Stimulated activated CD4-positive, alpha-beta T cell treated with anti-CD3 and anti-CD28 coated beads, TNF-alpha, amount 100 ng/mL, for 1 hour (primary cell): Measurements from ENCODE around the gene MPZL1.
A peak's percentile ranks its signal among the peaks of the same experiment; 100 is the strongest.

ENCODE experiments used
- DNase-seq, 3 donors: peaks; one replicate each; pipeline ENCODE4 v3.0.0-alpha.2; 2020; ENCODE audit warnings: low read depth in 3 of 3, low spot score in 1 of 3

MPZL1 gene

DNA sequence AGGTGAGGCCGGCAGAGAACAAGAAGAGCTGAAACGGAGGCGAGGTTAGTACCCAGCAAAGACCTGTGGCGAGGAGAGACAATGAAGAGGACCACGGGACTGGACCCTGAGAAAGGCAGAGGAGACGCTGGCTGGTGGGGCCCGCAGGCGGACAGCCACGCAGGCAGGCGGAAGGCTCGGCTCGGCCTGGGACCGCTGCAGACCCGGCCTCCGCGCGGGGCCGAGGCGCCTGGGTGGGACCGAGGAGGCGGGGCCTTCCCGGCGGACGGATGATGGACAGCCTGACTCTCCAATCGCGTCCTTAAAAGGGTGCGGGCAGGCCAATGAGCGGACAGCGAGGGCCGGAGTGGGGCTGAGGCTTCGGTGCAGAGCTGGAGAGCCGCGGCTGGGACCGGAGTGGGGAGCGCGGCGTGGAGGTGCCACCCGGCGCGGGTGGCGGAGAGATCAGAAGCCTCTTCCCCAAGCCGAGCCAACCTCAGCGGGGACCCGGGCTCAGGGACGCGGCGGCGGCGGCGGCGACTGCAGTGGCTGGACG lies at the start of gene MPZL1:
Gene MPZL1 (plus strand): TSS at position 366 of the 535 bp plus-strand sequence. CDS start 170 bp downstream, outside the sequence.
- peak; percentile 82 to 94 (median 85) for DNase-seq

DNA sequence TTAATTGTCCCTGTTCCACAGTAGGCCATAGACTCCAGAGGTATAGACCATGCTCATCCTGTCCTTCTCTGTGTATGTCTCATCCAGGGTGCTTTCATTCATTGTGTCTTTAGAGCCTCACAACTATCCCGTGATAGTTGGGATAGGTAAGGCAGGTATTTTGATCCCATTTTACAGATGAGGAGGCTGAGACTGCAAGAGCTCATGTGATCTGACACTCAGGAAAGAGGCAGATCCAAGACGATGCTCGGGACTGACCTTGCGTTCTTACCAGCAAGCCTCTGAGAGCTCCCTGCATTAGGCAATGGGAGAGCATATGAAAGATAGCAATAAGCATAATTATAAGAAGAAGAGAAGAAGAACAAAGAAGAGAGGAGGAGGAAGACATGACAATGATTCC lies 49.0 kb upstream of the MPZL1 start:
- DNase-seq, result no peak

DNA sequence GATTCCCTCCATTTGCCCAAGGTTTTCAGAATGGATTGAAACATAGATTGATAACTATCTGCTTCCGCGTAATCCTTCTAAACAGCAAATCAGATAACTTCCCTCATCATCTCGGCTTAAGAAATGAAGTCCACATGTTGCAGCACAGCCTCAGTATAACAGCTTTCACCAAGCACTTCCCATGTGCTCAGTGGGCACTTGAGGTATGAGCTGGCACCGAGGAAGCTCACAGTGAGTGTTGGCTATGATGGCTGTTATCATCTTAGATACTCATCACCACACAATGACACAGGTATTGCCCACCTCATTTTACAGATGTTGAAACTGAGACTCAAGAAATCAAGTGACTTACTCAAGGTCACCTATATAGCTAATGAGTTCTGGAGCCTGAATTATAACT lies 48.5 kb upstream of the MPZL1 start:
- no peak for DNase-seq

DNA sequence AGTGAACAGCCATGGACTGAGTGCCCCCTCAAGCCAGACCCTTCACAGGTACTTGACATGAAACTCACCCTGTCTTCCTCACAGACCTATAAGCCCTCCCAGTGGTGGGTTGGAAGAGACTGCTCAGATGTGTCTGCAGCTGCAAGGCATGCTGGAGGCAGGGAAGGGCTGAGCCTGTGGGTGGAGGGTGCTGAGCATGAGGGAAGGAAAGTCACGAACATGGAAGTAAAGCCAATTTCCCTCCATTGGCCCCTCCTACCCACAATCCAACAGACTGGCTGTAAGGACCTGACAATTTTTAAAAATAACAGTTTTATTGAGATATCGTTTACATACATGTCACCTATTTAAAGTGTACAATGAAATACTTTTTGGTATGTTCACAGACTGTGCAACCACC lies 47.6 kb upstream of the MPZL1 start:
- no peak for DNase-seq

DNA sequence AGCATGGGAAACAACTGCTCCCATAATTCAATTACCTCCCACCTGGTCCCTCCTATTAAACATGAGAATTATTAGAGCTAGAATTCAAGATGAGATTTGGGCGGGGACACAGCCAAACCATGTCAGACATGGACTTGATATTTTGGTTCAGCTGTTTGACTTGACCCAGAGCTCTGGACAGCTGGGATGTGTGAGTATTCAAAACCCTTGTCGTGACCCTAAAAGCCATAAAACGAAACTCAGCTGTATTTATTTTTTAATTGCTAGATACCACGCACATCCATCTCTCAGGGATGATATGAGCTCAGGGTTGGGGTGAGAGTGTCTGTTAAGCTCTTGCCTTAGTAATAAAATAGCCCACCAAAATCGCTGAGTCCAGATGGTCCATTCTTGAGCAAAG lies 46.3 kb upstream of the MPZL1 start:
- DNase-seq, result no peak

DNA sequence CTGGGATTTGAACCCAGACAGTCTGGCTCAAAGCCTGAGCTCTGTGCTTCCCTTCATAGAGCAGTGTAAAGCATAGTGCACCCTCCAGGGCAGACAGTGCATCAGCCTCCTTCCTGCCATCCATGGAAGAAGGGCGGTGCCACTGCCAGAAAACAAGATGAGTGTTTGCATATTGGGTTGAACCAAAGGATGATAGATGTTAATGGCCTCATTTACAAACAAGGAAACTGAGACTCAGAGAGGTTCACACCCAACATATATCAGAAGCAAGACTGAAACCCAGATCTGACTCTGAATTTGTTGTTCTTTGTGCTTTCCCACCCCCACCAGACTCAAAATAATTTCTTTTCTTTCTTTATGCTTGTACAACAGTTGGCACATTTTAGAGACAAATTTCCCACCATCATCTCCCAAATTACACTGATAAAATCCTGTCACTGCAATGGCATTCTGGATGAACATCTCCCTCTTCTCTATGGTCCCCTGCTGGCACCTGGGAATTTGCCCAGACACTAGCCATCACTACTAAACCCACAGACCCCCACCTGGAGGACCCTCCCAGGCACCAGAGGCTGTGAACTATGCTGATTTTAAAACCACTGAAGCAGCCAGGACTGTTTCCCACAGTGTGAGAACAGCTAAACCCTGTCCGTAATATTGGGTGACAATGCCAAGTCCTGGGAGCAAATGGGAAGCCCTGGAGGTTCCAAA lies 45.4 kb upstream of the MPZL1 start:
- no peak for DNase-seq

DNA sequence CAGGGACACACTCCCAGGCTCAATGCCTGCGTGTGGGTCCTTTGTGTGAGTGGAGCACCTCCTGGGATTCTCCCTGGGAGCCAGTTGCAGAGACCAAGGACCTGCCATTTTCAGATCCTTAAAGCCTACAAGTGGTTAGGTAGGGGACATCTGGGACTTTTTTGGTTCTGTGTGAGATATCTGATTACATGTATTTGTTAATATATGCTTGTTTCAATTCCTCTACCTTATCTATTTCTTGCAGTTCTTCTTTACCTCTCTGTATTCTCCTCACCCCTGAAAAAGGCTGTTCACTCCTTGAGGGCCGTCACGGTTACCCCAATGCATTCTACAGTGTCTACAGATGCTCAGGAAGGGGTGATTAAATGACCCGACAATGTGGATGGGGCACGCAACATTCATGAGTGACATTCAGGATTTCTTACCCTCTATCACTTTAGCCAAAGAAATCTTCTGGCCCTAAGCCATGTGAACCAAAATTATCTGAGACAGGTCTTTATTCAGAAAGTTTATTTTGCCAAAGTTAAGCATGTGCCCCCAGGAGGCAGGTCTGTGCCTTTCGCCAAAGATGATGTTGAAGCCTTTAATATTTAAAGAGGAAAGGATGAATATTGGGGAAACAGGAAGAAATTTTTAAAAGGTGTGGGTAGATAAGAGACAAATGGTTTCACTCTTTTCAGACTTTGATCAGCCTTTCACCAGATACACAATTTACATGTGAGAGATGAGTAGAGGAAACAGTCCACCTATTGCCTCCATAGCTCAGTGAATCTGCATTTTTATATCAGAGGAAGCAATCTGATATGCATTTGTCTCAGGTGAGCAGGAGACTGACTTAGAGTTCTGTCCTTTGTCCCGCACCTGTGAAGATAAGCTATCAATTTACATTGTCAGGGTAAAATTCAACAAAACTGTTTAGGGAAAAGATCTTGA lies 44.6 kb upstream of the MPZL1 start:
- no peak for DNase-seq

DNA sequence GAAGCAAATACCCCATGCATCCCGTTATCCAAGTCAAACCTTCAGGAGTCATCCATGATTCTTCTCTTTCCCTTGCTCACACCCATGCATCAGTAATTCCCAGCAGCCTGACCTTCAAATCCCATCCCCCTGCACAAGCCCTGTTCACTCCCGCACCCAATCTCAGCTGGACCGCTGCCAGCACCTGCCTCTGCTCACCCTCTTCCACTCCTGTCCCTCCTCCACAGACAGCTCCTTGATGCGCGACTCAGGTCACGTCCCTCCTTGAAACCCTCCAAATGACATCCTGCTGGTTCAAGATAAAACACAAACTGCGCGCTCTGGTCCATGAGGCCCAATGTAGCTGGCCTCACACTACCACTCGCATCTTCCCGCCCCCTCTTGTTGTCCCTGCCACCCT lies 43.4 kb upstream of the MPZL1 start:
- DNase-seq, result no peak

DNA sequence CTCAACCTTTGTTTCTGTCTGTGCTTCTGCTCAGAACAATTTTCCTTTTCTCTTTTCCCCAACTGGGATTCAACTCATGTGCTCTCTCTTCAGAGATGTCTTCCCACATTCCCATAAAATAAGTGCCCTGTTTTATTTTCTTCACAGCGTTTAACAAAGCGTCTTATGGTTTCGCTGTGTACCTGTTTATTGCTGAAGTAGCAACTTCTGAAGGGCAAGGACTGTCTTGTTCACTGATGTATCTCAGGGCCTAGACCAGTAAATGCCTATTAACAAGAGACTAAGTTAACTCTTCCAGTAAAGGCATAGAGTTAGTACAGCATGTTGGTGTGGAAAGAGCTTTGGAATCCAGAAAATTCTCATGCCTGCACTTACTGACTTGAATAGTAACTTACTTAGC lies 42.9 kb upstream of the MPZL1 start:
- DNase-seq, result no peak

DNA sequence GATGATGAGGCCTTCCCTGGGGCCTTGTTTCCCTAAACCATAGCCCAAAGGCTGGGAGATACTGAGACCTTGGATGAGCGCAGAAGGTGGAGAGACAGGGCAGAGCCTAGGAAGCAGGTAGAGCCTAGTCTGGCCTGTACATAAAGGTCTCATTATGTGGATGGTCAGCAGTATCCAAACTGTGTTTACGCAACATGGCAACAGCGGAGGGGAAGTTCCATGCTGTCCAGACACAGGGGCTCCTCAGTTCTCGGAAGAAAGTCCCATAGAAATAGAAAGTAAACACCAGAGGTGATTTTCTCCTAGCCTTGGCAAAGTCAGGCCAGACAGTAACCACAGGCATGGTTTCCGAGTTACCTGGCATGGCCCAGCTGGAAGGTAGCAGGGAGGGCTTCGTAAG lies 42.1 kb upstream of the MPZL1 start:
- no peak for DNase-seq

DNA sequence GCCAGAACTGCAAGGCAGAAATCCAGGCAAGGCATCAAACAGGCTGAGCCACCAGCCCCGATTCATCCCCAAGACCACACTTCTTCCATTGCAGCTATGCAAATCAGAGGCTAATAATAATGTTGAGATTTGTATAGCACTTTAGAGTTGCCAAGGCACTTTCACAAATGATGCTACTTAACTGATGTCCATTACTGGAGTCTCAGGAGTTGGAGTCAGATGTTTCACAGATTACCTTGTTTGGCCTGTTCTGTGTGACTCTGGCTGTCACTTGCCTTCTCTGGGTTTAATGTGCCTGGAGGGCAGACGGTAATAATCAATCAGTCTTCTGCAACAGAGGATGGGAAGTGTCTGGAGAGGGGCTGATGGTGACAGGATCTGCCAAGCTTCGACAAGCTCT lies 40.8 kb upstream of the MPZL1 start:
- no peak for DNase-seq

DNA sequence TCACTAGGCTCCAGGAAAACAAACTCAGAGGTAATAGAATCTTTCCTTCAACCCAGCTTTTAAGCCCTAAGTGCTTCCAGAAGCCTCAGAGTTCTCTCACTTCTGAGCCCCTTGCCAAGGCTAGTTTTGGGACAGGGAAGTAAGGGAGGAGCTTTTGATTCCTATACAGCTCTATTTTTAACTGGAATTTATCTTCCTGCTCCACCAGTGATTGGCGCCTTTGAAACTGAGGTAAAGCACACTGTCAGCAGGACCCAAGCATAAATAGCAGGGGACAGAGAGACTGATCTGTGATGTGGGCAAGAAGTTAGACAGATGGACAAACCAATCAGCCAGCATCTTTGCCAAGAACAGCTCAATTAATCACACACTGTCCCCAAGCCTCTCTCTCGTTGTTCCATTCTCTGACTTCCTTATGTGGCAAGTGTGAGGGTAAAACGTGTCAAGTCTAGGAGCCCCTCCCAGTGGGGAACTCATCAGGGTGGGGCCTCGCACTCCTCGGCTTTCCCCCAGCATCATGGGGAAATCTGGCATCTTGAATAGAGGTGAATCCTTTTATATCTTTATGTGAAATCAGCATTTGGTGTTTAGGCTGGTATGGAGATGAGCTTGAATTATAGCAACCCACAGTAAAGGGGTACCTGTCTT lies 40.2 kb upstream of the MPZL1 start:
- DNase-seq, result no peak

DNA sequence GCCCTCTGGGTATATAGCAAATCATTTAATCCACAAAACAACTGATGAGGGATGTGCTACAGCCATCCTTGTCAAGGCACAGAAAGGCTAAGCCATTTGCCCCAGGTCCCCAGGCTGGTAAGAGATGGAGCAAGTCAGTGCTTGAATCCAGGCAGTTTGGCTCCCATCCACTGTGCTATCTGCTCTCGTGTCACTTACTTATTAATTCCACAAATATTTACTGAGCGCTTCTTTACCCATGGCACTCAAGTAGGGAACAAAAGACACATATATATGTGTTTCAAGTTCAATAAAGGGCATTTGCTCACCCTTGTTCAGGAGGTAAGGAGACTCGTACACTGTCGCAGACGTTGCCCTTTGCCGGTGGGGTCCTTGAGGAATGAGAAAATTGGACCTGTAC lies 38.6 kb upstream of the MPZL1 start:
- no peak for DNase-seq

DNA sequence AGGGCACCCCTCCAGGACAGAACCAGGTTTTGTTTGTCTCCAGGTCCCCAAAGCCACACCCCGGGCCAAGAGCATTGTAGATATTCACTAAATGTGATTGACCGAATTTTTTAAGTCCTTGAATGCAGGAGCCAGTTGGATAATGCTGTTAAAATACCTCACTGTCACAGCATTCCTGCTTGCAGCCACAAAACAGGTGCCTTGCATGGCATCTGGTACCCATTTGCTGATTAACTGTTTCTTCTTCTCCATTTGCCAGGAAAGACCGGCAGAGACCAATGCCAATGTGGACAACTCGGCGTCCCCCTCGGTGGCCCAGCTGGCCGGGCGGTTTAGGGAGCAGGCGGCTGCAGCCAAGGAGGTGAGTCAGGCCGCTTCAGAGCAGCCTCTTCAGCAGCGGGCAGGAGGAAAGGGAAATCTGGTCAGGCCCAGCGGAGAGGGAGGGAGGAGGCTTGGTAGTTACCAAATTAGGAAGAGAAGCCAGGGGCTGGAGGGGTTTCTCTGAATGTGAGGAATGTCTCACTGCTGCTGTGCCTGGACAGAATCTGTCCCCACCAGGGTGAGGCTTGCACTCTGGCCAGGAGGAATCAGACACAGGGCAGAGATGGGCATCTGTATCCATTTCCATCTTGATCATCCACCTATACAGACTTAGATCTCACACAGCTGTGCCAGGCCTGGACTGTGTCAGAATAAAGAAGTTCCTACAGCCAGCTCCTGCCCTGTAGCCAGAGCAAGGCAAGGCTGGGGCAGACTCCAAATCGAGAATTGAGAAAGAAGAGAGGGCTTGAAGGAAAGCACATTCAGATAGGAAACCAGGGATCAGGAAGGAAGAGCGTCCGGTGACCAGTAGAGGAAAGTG lies 37.9 kb upstream of the MPZL1 start:
- DNase-seq, result no peak

DNA sequence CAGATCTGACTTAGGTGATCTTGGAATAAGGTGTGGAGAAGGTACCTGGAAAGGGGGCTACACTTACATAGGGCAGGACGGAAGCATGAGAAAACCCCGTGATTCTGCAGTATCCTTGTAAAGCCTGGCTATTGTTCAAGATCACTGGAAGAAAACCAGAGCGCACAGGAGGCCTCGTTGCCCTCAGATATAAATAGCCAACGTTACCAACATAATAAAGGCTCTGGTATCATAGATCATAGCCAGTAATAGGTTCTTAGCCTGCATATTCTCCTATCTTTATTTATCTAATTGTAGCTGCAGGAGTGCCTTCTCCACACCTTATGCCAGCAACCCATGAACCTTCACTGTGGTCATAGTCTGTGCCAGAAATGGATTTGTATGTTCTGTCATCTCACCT lies 35.9 kb upstream of the MPZL1 start:
- DNase-seq, result no peak

DNA sequence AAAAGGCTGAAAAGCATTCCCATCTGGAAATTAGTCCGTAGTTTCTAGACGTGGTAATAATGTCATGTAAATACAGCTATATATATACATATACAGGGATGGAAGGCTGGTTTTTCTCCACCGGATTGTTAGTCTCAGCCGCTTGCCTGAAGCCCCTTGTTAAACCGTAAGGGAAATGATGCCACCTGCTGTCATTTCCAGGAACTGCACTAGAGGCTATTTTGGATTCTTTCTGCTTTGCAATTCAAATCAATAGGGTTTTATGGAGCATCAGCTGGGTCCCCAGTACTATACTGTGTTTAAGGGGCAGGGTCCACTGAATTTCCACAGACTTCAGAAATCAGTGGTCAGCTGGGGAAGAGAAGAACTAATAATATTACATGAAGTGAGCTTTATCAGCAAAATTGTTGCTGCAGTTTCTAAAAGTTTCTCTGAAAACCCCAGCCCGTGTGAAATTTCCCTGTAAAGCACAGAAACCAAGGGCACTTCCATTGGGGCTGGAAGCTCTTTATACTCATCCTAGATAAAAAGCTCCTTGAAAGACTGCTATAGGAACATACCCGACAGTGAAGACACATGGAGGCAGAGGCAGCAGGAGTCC lies 33.8 kb upstream of the MPZL1 start:
- DNase-seq, result peak; percentile 50 to 64 (median 57)

DNA sequence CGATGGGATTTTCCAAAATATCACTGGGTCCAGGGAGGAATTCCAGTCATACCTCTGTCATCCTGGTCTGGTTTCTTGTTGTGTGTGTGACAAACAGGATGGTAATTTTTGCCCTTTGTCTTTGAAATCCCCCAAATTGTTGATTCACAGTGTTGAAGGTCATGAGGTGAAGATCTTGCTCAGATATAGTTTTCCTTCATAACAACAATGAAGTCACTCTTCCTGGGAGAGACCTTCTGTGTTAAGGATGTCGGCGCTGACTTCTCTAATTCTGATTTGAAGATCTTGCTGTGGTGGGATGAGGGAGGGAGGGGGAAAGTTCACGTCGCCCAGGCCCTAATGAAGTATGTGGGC lies 32.2 kb upstream of the MPZL1 start:
- DNase-seq, result no peak

DNA sequence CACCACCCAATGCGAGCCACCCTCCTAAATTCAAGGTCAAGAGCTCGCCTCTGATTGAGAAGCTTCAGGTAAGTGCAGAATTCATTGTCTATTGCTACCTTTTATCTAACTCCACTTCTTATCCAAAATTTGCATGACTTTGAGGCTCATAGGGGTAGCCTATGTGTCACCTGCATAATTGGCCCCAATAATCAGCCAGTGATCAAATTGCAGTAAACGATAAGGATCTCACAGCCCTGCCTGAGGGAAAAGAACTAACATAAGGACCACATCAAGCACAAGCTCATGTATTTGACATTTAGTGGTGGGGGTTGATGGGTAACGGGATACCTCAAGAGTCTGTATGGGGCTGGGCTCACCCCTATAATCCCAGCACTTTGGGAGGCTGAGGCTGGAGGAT lies 31.7 kb upstream of the MPZL1 start:
- DNase-seq, result no peak

DNA sequence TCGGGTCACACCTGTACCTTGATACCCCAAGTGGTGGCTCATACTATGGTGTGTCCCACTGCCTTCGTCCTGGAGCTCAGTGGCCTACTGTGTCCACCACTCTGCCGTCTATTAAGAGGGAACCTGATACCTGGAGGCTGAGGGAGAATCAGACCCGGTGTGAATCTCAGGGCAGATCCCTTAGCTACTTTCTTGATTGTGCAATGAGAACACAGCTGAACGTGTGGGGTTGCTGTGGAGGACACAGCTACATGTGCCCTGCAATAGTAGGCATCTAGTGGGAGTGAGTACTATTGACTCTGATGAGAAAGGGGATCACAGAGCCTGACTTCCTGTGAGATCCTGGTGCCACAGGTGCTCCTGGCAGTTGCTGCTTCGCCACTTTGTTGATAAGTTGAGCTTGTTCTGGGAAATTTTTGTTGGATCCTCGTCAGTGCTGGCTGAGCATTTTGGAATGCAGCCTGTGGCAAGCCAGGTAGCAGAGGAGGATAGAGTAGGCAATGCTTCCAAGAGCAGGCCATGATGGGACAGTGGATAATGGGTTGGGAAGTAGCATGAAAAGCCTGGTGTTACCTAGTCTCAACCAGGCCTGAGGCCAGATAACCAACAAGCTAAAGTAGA lies 28.2 kb upstream of the MPZL1 start:
- no peak for DNase-seq

DNA sequence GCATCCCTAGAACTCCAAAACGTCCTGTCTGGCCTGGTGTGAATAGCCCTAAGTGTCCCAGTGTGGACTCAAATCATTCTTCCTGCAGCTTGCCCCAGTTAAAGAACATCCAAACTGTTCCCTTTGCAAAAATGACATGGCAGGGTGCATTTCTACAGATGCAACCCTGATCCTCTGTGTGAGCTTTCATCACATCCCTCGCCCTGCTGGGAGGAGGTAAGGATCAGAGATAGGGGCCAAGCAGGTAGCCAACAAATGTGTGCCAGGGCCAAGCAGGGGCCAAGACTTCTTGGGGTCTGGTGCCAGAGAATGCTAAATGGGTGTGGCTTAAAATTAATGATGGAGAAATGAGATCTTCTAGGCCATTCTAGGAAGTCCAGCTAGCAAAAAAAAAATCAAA lies 27.1 kb upstream of the MPZL1 start:
- DNase-seq, result no peak
